Measurements from ENCODE around the gene WDR45. TPM values are rescaled to one million over a fixed set of nuclear protein-coding genes. Genes with fewer than 3 reads are reported as not detected.

WDR45 gene
- total and polyA plus RNA-seq, 10 of the 15 experiments (the other 5 are each of a cell fraction or from before 2014, with no cell fraction given): 5.9 to 30.9 (median 20.6) TPM

DNA sequence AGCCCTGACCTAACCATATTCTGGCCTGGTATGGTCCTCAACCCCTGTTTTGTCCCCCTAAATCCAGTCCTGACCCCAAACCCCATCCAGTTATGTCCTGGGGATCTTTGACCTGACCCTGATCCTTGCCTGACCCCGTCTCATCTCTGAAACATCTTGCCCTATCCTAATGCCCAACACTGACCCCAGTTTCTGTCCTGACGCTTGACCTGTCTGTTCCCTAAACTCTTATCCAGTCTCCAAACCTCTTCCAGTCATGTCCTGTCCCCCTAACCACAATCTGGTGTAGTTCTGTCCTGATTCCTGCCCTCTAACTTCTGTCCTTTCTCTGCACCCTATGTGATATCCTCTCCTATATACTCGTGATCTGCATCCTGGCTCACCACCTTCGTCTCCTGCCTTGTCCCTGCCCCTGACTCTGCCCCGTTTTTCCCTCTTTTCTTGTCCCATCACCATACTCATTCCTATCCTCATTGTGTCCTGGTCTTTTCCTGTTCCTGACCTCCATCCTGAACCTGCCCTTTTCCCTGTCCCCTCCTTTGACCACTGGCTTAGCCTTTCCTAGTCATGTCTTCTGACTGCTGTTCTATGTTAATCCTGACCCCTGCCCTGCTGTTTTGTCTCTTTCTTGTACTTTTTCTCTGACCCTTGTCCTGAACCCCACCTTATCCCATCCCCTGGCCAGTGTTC, 25.5 kb downstream of the WDR45 start:
- H3K36me3 ChIP-seq (ENCODE audit: control insufficient read depth in 2 of 2, insufficient read depth in 2 of 2, low read length in 1 of 2): no peaks in the 10 kb centered on the region
- 41% methylated on average over 5 of the region's 5 CpGs for WGBS (ENCODE audit: insufficient coverage, insufficient replicate concordance, low lambda C conversion rate, missing lambda C conversion rate)
- no peaks in the 10 kb centered on the region for H3K4me1 ChIP-seq (ENCODE audit: control insufficient read depth, insufficient read depth, low read length)
- no peak for DNase-seq (ENCODE audit: low read depth, low spot score)
- no peak overlapping the region for H3K27ac ChIP-seq (ENCODE audit: control insufficient read depth, insufficient read depth)
- in situ Hi-C loops (cut with MboI): no loop called here
- H3K79me2 ChIP-seq (ENCODE audit: control insufficient read depth, insufficient read depth, low read length): no peaks in the 10 kb centered on the region
- no peaks in the 10 kb centered on the region for H4K20me1 ChIP-seq (ENCODE audit: control insufficient read depth, insufficient read depth)
- peak overlapping the region; percentile 11; the same call in 1 of the 2 replicates for H3K4me3 ChIP-seq
- ChIA-PET CTCF (no interaction called here), POLR2A (no interaction called here), SMC1A (ENCODE audit: uncharacterized antibody, unreplicated experiment) (no interaction called here), RAD21 (ENCODE audit: unreplicated experiment) (no interaction called here)
- H2AFZ ChIP-seq (ENCODE audit: control insufficient read depth, low read depth, low read length): peak overlapping the region; percentile 2
- no peak for FAIRE-seq
- peak overlapping the region; percentile 25; the same call in 1 of the 2 replicates for H3K9ac ChIP-seq (ENCODE audit: control insufficient read depth, insufficient read depth, low read length)
- intact Hi-C loops (cut with micrococcal nuclease; ENCODE audit: unreplicated experiment): no loop called here
- TF ChIP-seq TCF7 (IDR thresholded peaks at IDR 0.05; ENCODE audit: borderline replicate concordance) (no peak), NR2C2 (IDR thresholded peaks at IDR 0.05; ENCODE audit: borderline replicate concordance, control insufficient read depth, insufficient read length, low read depth) (peak; percentile 5), RCOR1 (conservative IDR thresholded peaks at IDR 0.05; ENCODE audit: low read depth, low read length) (no peak), NR2F1 (conservative IDR thresholded peaks at IDR 0.05) (0 out of 2 replicates have a peak, but pooled peaks have one; percentile 8)
- H3K9me3 ChIP-seq (replicated peaks; ENCODE audit: control insufficient read depth, insufficient read depth, low read length): no peaks in the 10 kb centered on the region
- peak overlapping the region; percentile 75 for H3K4me2 ChIP-seq (ENCODE audit: control insufficient read depth, insufficient read depth)
- H3K27me3 ChIP-seq (replicated peaks in 1 of 2; ENCODE audit: control insufficient read depth in 2 of 2, insufficient read depth in 2 of 2, low read length in 1 of 2): no peaks in the 10 kb centered on the region
- no peak for ATAC-seq
- no TSS peak for BruUV-seq (replicated peaks)

- ATAC-seq: no peak; the same call in 2 of the 3 replicates
- ChIA-PET POLR2A (no interaction called here), SMC1A (ENCODE audit: uncharacterized antibody, unreplicated experiment) (no interaction called here), RAD21 (ENCODE audit: unreplicated experiment) (no interaction called here), CTCF (no interaction called here)
- TF ChIP-seq SIN3A (IDR thresholded peaks at IDR 0.05; ENCODE audit: low read depth, low read length) (no peak), NR2C1 (IDR thresholded peaks at IDR 0.05) (peak; percentile 75), POLR2A (IDR thresholded peaks at IDR 0.05; ENCODE audit: low read depth, low read length) (peak; percentile 60; the same call in 1 of the 2 replicates), NR2F1 (conservative IDR thresholded peaks at IDR 0.05) (peak; percentile 83), NR2C2 (IDR thresholded peaks at IDR 0.05; ENCODE audit: borderline replicate concordance, control insufficient read depth, insufficient read length, low read depth) (peak; percentile 51)
- no peaks in the 10 kb centered on the region for H3K27me3 ChIP-seq (replicated peaks in 1 of 2; ENCODE audit: control insufficient read depth in 2 of 2, insufficient read depth in 2 of 2, low read length in 1 of 2)
- no peak for FAIRE-seq
- no peaks in the 10 kb centered on the region for H3K4me1 ChIP-seq (ENCODE audit: control insufficient read depth, insufficient read depth, low read length)
- 39% methylated on average over 41 of the region's 79 CpGs for WGBS (ENCODE audit: insufficient coverage, insufficient replicate concordance, low lambda C conversion rate, missing lambda C conversion rate)
- H3K9me3 ChIP-seq (replicated peaks; ENCODE audit: control insufficient read depth, insufficient read depth, low read length): no peaks in the 10 kb centered on the region
- intact Hi-C loops (cut with micrococcal nuclease; ENCODE audit: unreplicated experiment) (no loop called here), in situ Hi-C loops (cut with MboI) (no loop called here)
- H3K4me2 ChIP-seq (ENCODE audit: control insufficient read depth, insufficient read depth): peak overlapping the region; percentile 75
- H3K79me2 ChIP-seq (ENCODE audit: control insufficient read depth, insufficient read depth, low read length): no peaks in the 10 kb centered on the region
- peak overlapping the region; percentile 25; the same call in 1 of the 2 replicates for H3K9ac ChIP-seq (ENCODE audit: control insufficient read depth, insufficient read depth, low read length)
- H3K27ac ChIP-seq (ENCODE audit: control insufficient read depth, insufficient read depth): no peak overlapping the region
- H2AFZ ChIP-seq (ENCODE audit: control insufficient read depth, low read depth, low read length): peak overlapping the region; percentile 2
- BruUV-seq (replicated peaks): no TSS peak
- H4K20me1 ChIP-seq (ENCODE audit: control insufficient read depth, insufficient read depth): no peaks in the 10 kb centered on the region
- H3K4me3 ChIP-seq: peak overlapping the region; percentile 11; the same call in 1 of the 2 replicates
- H3K36me3 ChIP-seq (ENCODE audit: control insufficient read depth in 2 of 2, insufficient read depth in 2 of 2, low read length in 1 of 2): no peaks in the 10 kb centered on the region
- DNase-seq (ENCODE audit: low read depth, low spot score): no peak
Observed at GRCh38 chrX:49053223-49054072, 26.2 kb downstream of the WDR45 start.

Measured in GM12878 (cell line).